ENCODE results near the gene SIRPD. TPM values are rescaled to one million over a fixed set of nuclear protein-coding genes. Genes with fewer than 3 reads are reported as not detected.

Gene SIRPD
- total RNA-seq, 1 donor from 2014 or later: not detected

DNA sequence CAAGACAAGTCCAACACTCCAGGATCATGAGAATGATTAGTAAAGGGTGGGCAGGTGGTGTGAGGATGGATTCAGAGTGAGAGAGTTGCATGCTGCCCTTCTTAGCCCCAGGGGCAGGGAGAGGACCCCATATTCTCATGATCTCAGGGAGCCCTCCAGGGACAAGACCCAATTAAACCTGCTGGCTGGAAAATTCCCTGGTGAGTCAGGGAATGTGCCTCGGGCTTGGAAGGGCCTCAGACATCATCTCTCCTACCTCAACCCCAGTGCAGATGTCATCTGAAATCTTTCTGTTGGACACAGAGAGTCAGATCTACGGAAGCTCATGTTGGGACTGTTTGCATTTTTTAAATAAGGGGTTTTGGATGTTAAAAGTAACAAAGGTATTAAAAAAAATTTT, 9.2 kb upstream of the SIRPD start:
- no peaks in the 10 kb centered on the region for H3K4me1 ChIP-seq
- no peak overlapping the region for H3K4me3 ChIP-seq
- H3K27me3 ChIP-seq: no peaks in the 10 kb centered on the region
- no peak overlapping the region for H3K27ac ChIP-seq
- no peaks in the 10 kb centered on the region for H4K20me1 ChIP-seq (ENCODE audit: low read depth)
- no peaks in the 10 kb centered on the region for H3K79me2 ChIP-seq (ENCODE audit: low read depth)
- no peaks in the 10 kb centered on the region for H3K36me3 ChIP-seq
- H3F3A ChIP-seq (ENCODE audit: low read depth): no peaks in the 10 kb centered on the region
- H3K4me2 ChIP-seq: no peak overlapping the region
- no peaks in the 10 kb centered on the region for H3K36me3 Mint-ChIP-seq
- H3K9me3 ChIP-seq (ENCODE audit: low read depth): no peaks in the 10 kb centered on the region
- H3K27ac Mint-ChIP-seq: no peak overlapping the region
- peaks cover 9% of the 10 kb centered on the region for H3K9me3 Mint-ChIP-seq
- no peak overlapping the region for H3K4me3 Mint-ChIP-seq
- TF ChIP-seq, protein P1, sequence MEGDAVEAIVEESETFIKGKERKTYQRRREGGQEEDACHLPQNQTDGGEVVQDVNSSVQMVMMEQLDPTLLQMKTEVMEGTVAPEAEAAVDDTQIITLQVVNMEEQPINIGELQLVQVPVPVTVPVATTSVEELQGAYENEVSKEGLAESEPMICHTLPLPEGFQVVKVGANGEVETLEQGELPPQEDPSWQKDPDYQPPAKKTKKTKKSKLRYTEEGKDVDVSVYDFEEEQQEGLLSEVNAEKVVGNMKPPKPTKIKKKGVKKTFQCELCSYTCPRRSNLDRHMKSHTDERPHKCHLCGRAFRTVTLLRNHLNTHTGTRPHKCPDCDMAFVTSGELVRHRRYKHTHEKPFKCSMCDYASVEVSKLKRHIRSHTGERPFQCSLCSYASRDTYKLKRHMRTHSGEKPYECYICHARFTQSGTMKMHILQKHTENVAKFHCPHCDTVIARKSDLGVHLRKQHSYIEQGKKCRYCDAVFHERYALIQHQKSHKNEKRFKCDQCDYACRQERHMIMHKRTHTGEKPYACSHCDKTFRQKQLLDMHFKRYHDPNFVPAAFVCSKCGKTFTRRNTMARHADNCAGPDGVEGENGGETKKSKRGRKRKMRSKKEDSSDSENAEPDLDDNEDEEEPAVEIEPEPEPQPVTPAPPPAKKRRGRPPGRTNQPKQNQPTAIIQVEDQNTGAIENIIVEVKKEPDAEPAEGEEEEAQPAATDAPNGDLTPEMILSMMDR (IDR thresholded peaks at IDR 0.05): no peak
- no peak for TF ChIP-seq EZH2 (IDR thresholded peaks at IDR 0.05)
- no peak for TF ChIP-seq EZH2phosphoT487 (IDR thresholded peaks at IDR 0.05)
- no peak overlapping the region for H3K9ac ChIP-seq
- DNase-seq (ENCODE audit: low spot score): no peak
- peaks cover 8% of the 10 kb centered on the region for H3K27me3 Mint-ChIP-seq (ENCODE audit: insufficient read depth, low read depth)
- no peak overlapping the region for H2AFZ ChIP-seq (replicated peaks)
- peaks cover 4% of the 10 kb centered on the region for H3K4me1 Mint-ChIP-seq

DNA sequence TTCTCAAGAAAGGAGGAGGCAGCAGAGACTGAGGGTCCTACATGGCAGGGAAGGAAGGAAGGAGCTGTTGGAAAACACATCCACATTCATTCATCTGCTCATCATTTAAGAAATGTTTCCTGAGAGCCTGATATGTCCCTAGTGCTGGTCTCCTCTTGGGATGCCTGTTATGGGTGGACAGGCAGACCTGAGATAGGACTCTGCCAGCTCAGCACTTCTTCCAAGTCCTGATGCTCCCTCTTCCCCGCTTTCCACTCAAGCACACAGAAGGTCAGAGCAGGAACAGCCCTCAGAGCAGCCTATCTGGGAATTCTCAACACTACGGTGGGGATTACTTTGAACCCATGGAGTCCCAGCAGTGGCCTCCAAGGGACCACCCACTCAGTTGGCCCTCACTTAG, 8.0 kb upstream of the SIRPD start:
- Histone ChIP-seq H4K20me1 (ENCODE audit: low read depth) (no peaks in the 10 kb centered on the region), H3K36me3 (no peaks in the 10 kb centered on the region), H2AFZ (replicated peaks) (no peak overlapping the region), H3K27ac (no peak overlapping the region), H3K4me2 (no peak overlapping the region), H3K27me3 (no peaks in the 10 kb centered on the region), H3K9me3 (ENCODE audit: low read depth) (no peaks in the 10 kb centered on the region), H3F3A (ENCODE audit: low read depth) (no peaks in the 10 kb centered on the region), H3K79me2 (ENCODE audit: low read depth) (no peaks in the 10 kb centered on the region), H3K4me3 (no peak overlapping the region), H3K4me1 (no peaks in the 10 kb centered on the region), H3K9ac (no peak overlapping the region)
- TF ChIP-seq, protein P1 (IDR thresholded peaks at IDR 0.05): no peak
- TF ChIP-seq EZH2 (IDR thresholded peaks at IDR 0.05) (no peak), EZH2phosphoT487 (IDR thresholded peaks at IDR 0.05) (no peak)
- no peak overlapping the region for H3K4me3 Mint-ChIP-seq
- H3K36me3 Mint-ChIP-seq: no peaks in the 10 kb centered on the region
- H3K27me3 Mint-ChIP-seq (ENCODE audit: insufficient read depth, low read depth): peaks cover 8% of the 10 kb centered on the region
- H3K9me3 Mint-ChIP-seq: peaks cover 9% of the 10 kb centered on the region
- no peak overlapping the region for H3K27ac Mint-ChIP-seq
- H3K4me1 Mint-ChIP-seq: peaks cover 4% of the 10 kb centered on the region
- no peak for DNase-seq (ENCODE audit: low spot score)

DNA sequence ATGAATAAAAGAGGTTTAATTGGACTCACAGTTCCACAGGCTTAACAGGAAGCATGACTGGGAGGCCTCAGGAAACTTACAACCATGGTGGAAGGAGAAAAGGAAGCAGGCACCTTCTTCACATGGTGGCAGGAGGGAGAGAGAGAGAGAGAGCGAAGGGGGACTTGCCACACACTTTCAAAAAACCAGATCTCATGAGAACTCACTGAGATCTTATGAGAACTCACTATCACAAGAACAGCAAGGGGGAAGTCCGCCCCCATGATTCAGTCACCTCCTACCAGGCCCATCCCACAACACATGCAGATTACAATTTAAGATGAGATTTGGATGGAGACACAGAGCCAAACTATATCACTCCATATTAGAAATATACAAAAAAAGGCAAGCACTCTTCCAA, 6.1 kb upstream of the SIRPD start:
- no peaks in the 10 kb centered on the region for H3K79me2 ChIP-seq (ENCODE audit: low read depth)
- no peaks in the 10 kb centered on the region for H3K36me3 Mint-ChIP-seq
- H3K27ac ChIP-seq: no peak overlapping the region
- H3K4me1 ChIP-seq: no peaks in the 10 kb centered on the region
- no peaks in the 10 kb centered on the region for H4K20me1 ChIP-seq (ENCODE audit: low read depth)
- no peaks in the 10 kb centered on the region for H3K9me3 ChIP-seq (ENCODE audit: low read depth)
- no peak overlapping the region for H3K27ac Mint-ChIP-seq
- no peaks in the 10 kb centered on the region for H3F3A ChIP-seq (ENCODE audit: low read depth)
- peaks cover 8% of the 10 kb centered on the region for H3K27me3 Mint-ChIP-seq (ENCODE audit: insufficient read depth, low read depth)
- no peak overlapping the region for H3K9ac ChIP-seq
- peaks cover 4% of the 10 kb centered on the region for H3K4me1 Mint-ChIP-seq
- H3K4me2 ChIP-seq: no peak overlapping the region
- peaks cover 9% of the 10 kb centered on the region for H3K9me3 Mint-ChIP-seq
- H3K4me3 ChIP-seq: no peak overlapping the region
- no peak for DNase-seq (ENCODE audit: low spot score)
- no peak overlapping the region for H3K4me3 Mint-ChIP-seq
- no peaks in the 10 kb centered on the region for H3K36me3 ChIP-seq
- TF ChIP-seq EZH2 (IDR thresholded peaks at IDR 0.05): no peak
- TF ChIP-seq EZH2phosphoT487 (IDR thresholded peaks at IDR 0.05): no peak
- TF ChIP-seq, protein P1 (IDR thresholded peaks at IDR 0.05): no peak
- H3K27me3 ChIP-seq: no peaks in the 10 kb centered on the region
- no peak overlapping the region for H2AFZ ChIP-seq (replicated peaks)
